GM23338 (cell line): Measurements from ENCODE around the gene PDE3B. TPM values are rescaled to one million over a fixed set of nuclear protein-coding genes. Genes with fewer than 3 reads are reported as not detected.

ENCODE experiments used
- ATAC-seq: fragments of 200-7000 bp; cut with Tn5 transposase; 3 replicates; pipeline ENCODE4 v1.9.1; 2020
- DNase-seq: peaks from one replicate; pipeline ENCODE4 v3.0.0-alpha.2; 2015; ENCODE audit warnings: low spot score
- H2AFZ ChIP-seq: fragments of 200-600 bp; sonication (generic); 2 replicates; pipeline ENCODE4 v1.8.0; 2016; ENCODE audit warnings: antibody characterized with exemption, mild to moderate bottlenecking, moderate library complexity
- H3F3A ChIP-seq: fragments of 200-600 bp; sonication (generic); replicated peaks from 2 replicates; pipeline ENCODE4 v1.8.0; 2017; ENCODE audit warnings: antibody characterized with exemption, mixed run types, low read depth
- H3K27ac ChIP-seq: fragments of 200-600 bp; sonication (generic); 2 replicates; pipeline ENCODE4 v1.6.1; 2016; ENCODE audit warnings: low read depth
- H3K27me3 ChIP-seq: fragments of 200-600 bp; sonication (generic); 2 replicates; pipeline ENCODE4 v1.8.0; 2016; ENCODE audit warnings: mild to moderate bottlenecking, mixed run types, moderate library complexity; ENCODE audit not compliant: insufficient read depth
- H3K36me3 ChIP-seq: fragments of 200-600 bp; sonication (generic); 2 replicates; pipeline ENCODE4 v1.8.0; 2016; ENCODE audit warnings: mild to moderate bottlenecking; ENCODE audit not compliant: insufficient read depth
- H3K4me1 ChIP-seq: fragments of 200-600 bp; sonication (generic); 2 replicates; pipeline ENCODE4 v1.8.0; 2016; ENCODE audit warnings: mild to moderate bottlenecking, moderate library complexity; ENCODE audit not compliant: insufficient read depth
- H3K4me2 ChIP-seq: fragments of 200-600 bp; sonication (generic); 2 replicates; pipeline ENCODE4 v1.7.1; 2017; ENCODE audit warnings: mixed run types
- H3K4me3 ChIP-seq: fragments of 200-600 bp; sonication (generic); 2 replicates; pipeline ENCODE4 v1.6.1; 2016; ENCODE audit warnings: mixed run types
- H3K79me2 ChIP-seq: fragments of 200-600 bp; sonication (generic); replicated peaks from 2 replicates; pipeline ENCODE4 v1.8.0; 2017; ENCODE audit warnings: mild to moderate bottlenecking; ENCODE audit not compliant: insufficient read depth
- H3K9me2 ChIP-seq: fragments of 200-600 bp; sonication (generic); 2 replicates; pipeline ENCODE4 v1.8.0; 2017; ENCODE audit not compliant: insufficient read depth
- H4K20me1 ChIP-seq: fragments of 200-600 bp; sonication (generic); replicated peaks from 2 replicates; pipeline ENCODE4 v1.8.0; 2017; ENCODE audit warnings: mild to moderate bottlenecking; ENCODE audit not compliant: insufficient read depth
- H3K27ac Mint-ChIP-seq: 2 replicates; pipeline ENCODE4 v1.8.0; 2020; ENCODE audit warnings: inconsistent platforms, mild to moderate bottlenecking, moderate library complexity, mixed read lengths
- H3K27me3 Mint-ChIP-seq: 3 replicates; pipeline ENCODE4 v1.8.0; 2022; ENCODE audit warnings: low read depth, mild to moderate bottlenecking, moderate library complexity, mixed read lengths, inconsistent platforms; ENCODE audit not compliant: insufficient read depth, poor library complexity
- H3K36me3 Mint-ChIP-seq: 3 replicates; pipeline ENCODE4 v1.8.0; 2021; ENCODE audit warnings: low read depth, mild to moderate bottlenecking, inconsistent platforms, moderate library complexity, mixed read lengths
- H3K4me1 Mint-ChIP-seq: 3 replicates; pipeline ENCODE4 v1.8.0; 2020; ENCODE audit warnings: mild to moderate bottlenecking, inconsistent platforms, mixed read lengths
- H3K4me3 Mint-ChIP-seq: 3 replicates; pipeline ENCODE4 v1.8.0; 2021; ENCODE audit warnings: moderate library complexity, mild to moderate bottlenecking, inconsistent platforms, mixed read lengths
- H3K9me3 Mint-ChIP-seq: 3 replicates; pipeline ENCODE4 v1.8.0; 2020; ENCODE audit warnings: moderate library complexity, mild to moderate bottlenecking, inconsistent platforms, mixed read lengths
- ETS1 ChIP-seq: IDR thresholded peaks from 2 replicates; pipeline ENCODE4 v1.6.1; 2016; ENCODE audit warnings: antibody characterized with exemption
- EZH2phosphoT487 ChIP-seq: fragments of 200-600 bp; sonication (generic); IDR thresholded peaks from one replicate; pipeline ENCODE4 v1.8.1; 2018; ENCODE audit warnings: antibody characterized with exemption; ENCODE audit not compliant: unreplicated experiment
- JUNB ChIP-seq: IDR thresholded peaks from one replicate; pipeline ENCODE4 v1.6.1; 2016; ENCODE audit warnings: antibody characterized with exemption; ENCODE audit not compliant: unreplicated experiment
- NANOG ChIP-seq: IDR thresholded peaks from 2 replicates; pipeline ENCODE4 v1.6.1; 2016; ENCODE audit warnings: antibody characterized with exemption, borderline replicate concordance
- ZNF462 ChIP-seq: fragments of 250-450 bp; sonication (Bioruptor Pico); IDR thresholded peaks from 2 replicates; pipeline ENCODE4 v1.5.0; 2020; ENCODE audit warnings: mild to moderate bottlenecking, moderate library complexity
- polyA plus RNA-seq: library from polyadenylated mRNA; unstranded; fragments of >200 nt; fragmentation: Nextera tagmentation; extraction: Ambion mirVana; gene quantifications from 2 replicates; pipeline ENCODE4 v1.2.1, GENCODE V29; 2016
- total RNA-seq: library from RNA; depleted of rRNA; stranded (reverse); fragments of >200 nt; shearing (Covaris generic); gene quantifications from 2 replicates; pipeline ENCODE4 v1.2.3, GENCODE V29; 2014

PDE3B gene
- total and polyA plus RNA-seq, 2 experiments from 2014 or later, result 4.3 to 21.3 TPM

- ATAC-seq, result no peak
- H3K9me2 ChIP-seq, result no peaks in the 10 kb centered on the region
Observed at GRCh38 chr11:14809466-14809865, 165.9 kb downstream of the PDE3B start.

More at GRCh38 chr11:14809466-14809865, 165.9 kb downstream of the PDE3B start:
- no peak overlapping the region for H2AFZ ChIP-seq
- no peaks in the 10 kb centered on the region for H3F3A ChIP-seq
- Mint-ChIP-seq H3K27me3 (no peaks in the 10 kb centered on the region), H3K36me3 (peaks cover 31% of the 10 kb centered on the region), H3K27ac (no peak overlapping the region), H3K4me3 (no peak overlapping the region), H3K9me3 (peaks cover 11% of the 10 kb centered on the region; the same call in 2 of the 3 replicates), H3K4me1 (no peaks in the 10 kb centered on the region)
- no peaks in the 10 kb centered on the region for H3K79me2 ChIP-seq
- H3K36me3 ChIP-seq, result no peaks in the 10 kb centered on the region; the same call in 1 of the 2 replicates
- H4K20me1 ChIP-seq, result no peaks in the 10 kb centered on the region
- no peak overlapping the region for H3K4me3 ChIP-seq
- H3K27ac ChIP-seq, result no peak overlapping the region
- no peak for DNase-seq
- no peak overlapping the region for H3K4me2 ChIP-seq
- no peaks in the 10 kb centered on the region for H3K27me3 ChIP-seq
- TF ChIP-seq ZNF462 (CRISPR knock-in tag), result no peak
- TF ChIP-seq NANOG, result no peak
- no peak for TF ChIP-seq JUNB
- TF ChIP-seq ETS1, result no peak
- TF ChIP-seq EZH2phosphoT487, result no peak
- H3K4me1 ChIP-seq, result no peaks in the 10 kb centered on the region
